OCI-LY1 (cell line): Measurements from ENCODE around the gene PRCD.

Source experiments
- H2AFZ ChIP-seq: fragments of 200-600 bp; sonication (generic), shearing (Covaris generic); 2 replicates; pipeline ENCODE4 v1.6.0; 2014; ENCODE audit warnings: antibody characterized with exemption, mild to moderate bottlenecking, low read length
- H3F3A ChIP-seq: fragments of 200-600 bp; sonication (generic), shearing (Covaris generic); 2 replicates; pipeline ENCODE4 v1.6.0; 2014; ENCODE audit warnings: mild to moderate bottlenecking, antibody characterized with exemption, low read length, moderate library complexity; ENCODE audit not compliant: insufficient read depth
- H3K27ac ChIP-seq: fragments of 200-600 bp; sonication (generic); 2 replicates; pipeline ENCODE4 v1.5.1; 2014; ENCODE audit warnings: low read length, mixed run types, mild to moderate bottlenecking, low read depth; ENCODE audit not compliant: poor library complexity, severe bottlenecking
- H3K27me3 ChIP-seq: fragments of 200-600 bp; sonication (generic); 2 replicates; pipeline ENCODE4 v1.6.0; 2014; ENCODE audit warnings: antibody characterized with exemption, mild to moderate bottlenecking, low read length, moderate library complexity; ENCODE audit not compliant: insufficient read depth
- H3K36me3 ChIP-seq: fragments of 200-600 bp; sonication (generic); 2 replicates; pipeline ENCODE4 v1.6.1; 2014; ENCODE audit warnings: mild to moderate bottlenecking, antibody characterized with exemption, low read length, moderate library complexity, mixed read lengths; ENCODE audit not compliant: insufficient read depth
- H3K4me1 ChIP-seq: fragments of 200-600 bp; sonication (generic); 2 replicates; pipeline ENCODE4 v1.5.1; 2014; ENCODE audit warnings: mild to moderate bottlenecking, low read length, moderate library complexity; ENCODE audit not compliant: insufficient read depth, severe bottlenecking
- H3K4me2 ChIP-seq: fragments of 200-600 bp; sonication (generic), shearing (Covaris generic); 2 replicates; pipeline ENCODE4 v1.6.1; 2014; ENCODE audit warnings: low read length
- H3K4me3 ChIP-seq: fragments of 200-600 bp; sonication (generic); 2 replicates; pipeline ENCODE4 v1.5.1; 2014; ENCODE audit warnings: low read length, low read depth, mild to moderate bottlenecking, mixed read lengths; ENCODE audit not compliant: poor library complexity, severe bottlenecking
- H3K79me2 ChIP-seq: fragments of 200-600 bp; shearing (Covaris generic); 2 replicates; pipeline ENCODE4 v1.6.1; 2016; ENCODE audit warnings: mixed run types, low read length, mixed read lengths; ENCODE audit not compliant: insufficient read depth
- H3K9ac ChIP-seq: fragments of 200-600 bp; sonication (generic), shearing (Covaris generic); 2 replicates; pipeline ENCODE4 v1.6.1; 2014; ENCODE audit warnings: mild to moderate bottlenecking, low read length, mixed read lengths
- H3K9me2 ChIP-seq: fragments of 200-600 bp; sonication (generic), shearing (Covaris generic); 2 replicates; pipeline ENCODE4 v1.6.1; 2014; ENCODE audit warnings: low read depth, mild to moderate bottlenecking, low read length, mixed read lengths
- H3K9me3 ChIP-seq: fragments of 200-600 bp; shearing (Covaris generic); 2 replicates; pipeline ENCODE4 v1.6.1; 2014; ENCODE audit warnings: low read length, mixed read lengths
- H4K20me1 ChIP-seq: fragments of 200-600 bp; sonication (generic), shearing (Covaris generic); 2 replicates; pipeline ENCODE4 v1.6.0; 2016; ENCODE audit warnings: mild to moderate bottlenecking, low read length; ENCODE audit not compliant: insufficient read depth
- EZH2 ChIP-seq: fragments of 200-600 bp; sonication (generic), shearing (Covaris generic); IDR thresholded peaks from 2 replicates; pipeline ENCODE4 v1.8.0; 2017; ENCODE audit warnings: borderline replicate concordance, mixed run types, mild to moderate bottlenecking, antibody characterized with exemption, low read length, moderate library complexity, mixed read lengths
- TF ChIP-seq, protein P1 (sequence below): fragments of 200-600 bp; sonication (generic), shearing (Covaris generic); IDR thresholded peaks from 2 replicates; pipeline ENCODE4 v1.5.1; 2017; ENCODE audit warnings: mild to moderate bottlenecking, antibody characterized with exemption, low read length, moderate library complexity, mixed read lengths

PRCD gene, protein sequence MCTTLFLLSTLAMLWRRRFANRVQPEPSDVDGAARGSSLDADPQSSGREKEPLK

DNA sequence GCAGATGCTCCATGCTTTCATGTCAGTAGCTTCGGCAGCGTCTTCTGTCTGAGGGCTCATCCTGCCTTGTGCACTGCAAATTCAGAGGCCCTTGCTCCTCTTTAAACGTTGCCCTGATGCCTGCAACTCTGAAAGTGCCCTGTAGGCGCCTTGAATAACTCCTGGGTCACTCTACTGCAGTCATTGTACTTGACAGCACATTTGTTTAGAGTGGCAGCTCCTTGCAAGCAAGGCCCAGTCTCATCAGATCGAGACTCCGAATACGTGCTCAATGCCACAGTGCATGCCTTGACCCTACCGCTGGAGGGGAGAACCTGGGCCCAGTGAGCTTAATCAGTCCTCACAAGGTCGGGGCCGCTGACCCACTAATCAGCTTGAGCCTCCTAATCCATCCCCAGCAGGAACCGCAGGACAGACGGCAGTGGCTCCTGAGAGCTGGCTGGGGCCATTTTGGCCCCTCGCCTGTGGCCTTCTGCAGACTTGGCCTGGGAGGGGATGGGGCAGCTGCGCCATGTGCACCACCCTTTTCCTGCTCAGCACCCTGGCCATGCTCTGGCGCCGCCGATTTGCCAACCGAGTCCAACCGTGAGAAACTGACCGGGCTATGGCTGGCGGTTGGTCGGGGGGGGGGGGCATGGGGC lies at the start of gene PRCD:
TSS of gene PRCD (plus strand) at position 414 of the 641 bp plus-strand sequence. CDS start at position 512, 98 bp downstream.
- no peak within 1 kb of the TSS for H3K4me2 ChIP-seq
- no peaks in the 10 kb centered on the region for H3F3A ChIP-seq
- H3K9me2 ChIP-seq, result no peaks in the 10 kb centered on the region
- peaks cover 5% of the 10 kb centered on the region for H3K27me3 ChIP-seq
- no peak within 1 kb of the TSS for H2AFZ ChIP-seq
- no peak within 1 kb of the TSS for H3K9ac ChIP-seq
- H3K27ac ChIP-seq, result no peak within 1 kb of the TSS
- H3K36me3 ChIP-seq, result no peaks in the 10 kb centered on the region
- no peaks in the 10 kb centered on the region for H3K4me1 ChIP-seq
- H4K20me1 ChIP-seq, result no peaks in the 10 kb centered on the region
- H3K79me2 ChIP-seq, result no peaks in the 10 kb centered on the region
- H3K4me3 ChIP-seq, result no peak within 1 kb of the TSS
- no peaks in the 10 kb centered on the region for H3K9me3 ChIP-seq
- TF ChIP-seq, protein P1, sequence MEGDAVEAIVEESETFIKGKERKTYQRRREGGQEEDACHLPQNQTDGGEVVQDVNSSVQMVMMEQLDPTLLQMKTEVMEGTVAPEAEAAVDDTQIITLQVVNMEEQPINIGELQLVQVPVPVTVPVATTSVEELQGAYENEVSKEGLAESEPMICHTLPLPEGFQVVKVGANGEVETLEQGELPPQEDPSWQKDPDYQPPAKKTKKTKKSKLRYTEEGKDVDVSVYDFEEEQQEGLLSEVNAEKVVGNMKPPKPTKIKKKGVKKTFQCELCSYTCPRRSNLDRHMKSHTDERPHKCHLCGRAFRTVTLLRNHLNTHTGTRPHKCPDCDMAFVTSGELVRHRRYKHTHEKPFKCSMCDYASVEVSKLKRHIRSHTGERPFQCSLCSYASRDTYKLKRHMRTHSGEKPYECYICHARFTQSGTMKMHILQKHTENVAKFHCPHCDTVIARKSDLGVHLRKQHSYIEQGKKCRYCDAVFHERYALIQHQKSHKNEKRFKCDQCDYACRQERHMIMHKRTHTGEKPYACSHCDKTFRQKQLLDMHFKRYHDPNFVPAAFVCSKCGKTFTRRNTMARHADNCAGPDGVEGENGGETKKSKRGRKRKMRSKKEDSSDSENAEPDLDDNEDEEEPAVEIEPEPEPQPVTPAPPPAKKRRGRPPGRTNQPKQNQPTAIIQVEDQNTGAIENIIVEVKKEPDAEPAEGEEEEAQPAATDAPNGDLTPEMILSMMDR, result no peak
- no peak for TF ChIP-seq EZH2

DNA sequence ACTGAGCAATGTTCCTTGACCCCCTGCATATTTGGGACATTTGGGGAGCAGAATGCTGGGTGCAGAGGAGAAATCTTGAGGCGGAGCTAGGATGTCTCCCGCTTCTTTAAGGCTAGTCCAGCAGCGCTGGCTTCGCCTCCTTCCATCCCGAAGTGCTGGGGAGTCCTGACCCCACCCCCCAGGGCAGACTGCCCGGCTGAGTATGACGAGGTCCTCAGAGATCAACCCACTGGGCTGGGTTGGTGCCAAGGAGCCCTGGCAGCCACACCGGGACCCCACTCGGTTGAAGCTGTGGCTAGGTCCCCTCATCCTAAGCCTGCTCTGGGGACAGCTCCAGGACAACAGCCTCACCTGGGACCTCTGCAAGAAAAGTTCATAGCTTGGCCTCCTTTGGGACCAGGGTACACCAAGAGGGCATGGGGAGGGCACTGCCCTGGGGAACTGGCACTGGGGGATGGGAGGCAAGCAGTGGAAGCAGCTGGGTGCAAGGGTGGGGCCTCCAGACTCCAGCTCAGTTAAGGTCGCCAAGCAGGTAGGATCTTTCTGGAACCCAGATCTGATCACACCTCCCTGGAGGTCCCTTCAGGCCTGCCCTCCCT lies 49.6 kb upstream of the PRCD start:
- Histone ChIP-seq H3K36me3 (no peaks in the 10 kb centered on the region), H3K27me3 (no peaks in the 10 kb centered on the region), H3K4me1 (peaks cover 45% of the 10 kb centered on the region), H2AFZ (no peak overlapping the region), H3K9me3 (no peaks in the 10 kb centered on the region), H3K9ac (no peak overlapping the region), H3F3A (no peaks in the 10 kb centered on the region), H3K4me2 (no peak overlapping the region), H3K4me3 (no peak overlapping the region), H3K79me2 (no peaks in the 10 kb centered on the region), H4K20me1 (no peaks in the 10 kb centered on the region), H3K9me2 (no peaks in the 10 kb centered on the region), H3K27ac (no peak overlapping the region)
- TF ChIP-seq EZH2, result no peak
- TF ChIP-seq, protein P1, result no peak

DNA sequence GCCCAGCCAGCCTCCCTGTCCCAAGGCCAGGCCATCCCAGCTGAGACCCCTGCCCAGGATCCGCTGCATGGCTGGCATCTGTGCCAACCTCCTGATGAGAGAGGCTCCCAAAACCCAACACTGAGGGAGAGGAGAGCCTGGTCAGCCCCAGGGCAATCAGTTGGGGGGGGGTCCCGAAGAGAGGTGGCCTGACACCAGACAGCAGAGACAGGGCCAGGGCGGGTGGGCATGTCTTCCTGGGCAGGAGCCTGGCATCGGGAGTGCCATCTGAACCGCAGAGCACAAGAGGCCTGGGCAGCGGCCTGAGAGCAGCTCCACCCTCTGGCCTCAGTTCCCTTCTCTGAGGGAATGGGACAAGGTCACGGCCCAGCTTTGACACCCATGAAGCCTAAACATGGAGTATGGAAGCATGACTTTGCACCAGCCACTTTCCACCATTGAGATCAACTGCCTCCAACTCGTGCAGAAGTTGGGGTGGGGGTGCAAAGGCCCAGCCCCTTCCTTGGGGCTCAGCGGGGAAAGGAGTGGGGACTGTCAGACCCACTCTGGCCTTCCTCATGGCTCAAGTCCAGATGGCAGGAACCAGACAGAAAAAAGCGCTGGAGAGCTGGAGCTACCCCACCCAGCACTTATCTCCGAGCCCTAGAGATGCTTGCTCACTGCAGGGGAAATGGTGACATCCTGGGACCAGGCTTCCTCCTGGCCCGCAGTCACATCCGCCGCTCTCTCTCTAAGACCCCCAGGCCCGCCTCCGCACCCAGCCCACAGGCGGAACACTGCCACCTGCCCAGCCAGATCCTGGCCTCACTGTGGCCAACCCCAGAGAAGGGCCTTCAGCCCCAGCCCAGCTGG lies 48.3 kb upstream of the PRCD start:
- H2AFZ ChIP-seq, result no peak overlapping the region
- H3K36me3 ChIP-seq, result no peaks in the 10 kb centered on the region
- peaks cover 38% of the 10 kb centered on the region for H3K4me1 ChIP-seq
- H3K27me3 ChIP-seq, result no peaks in the 10 kb centered on the region
- TF ChIP-seq, protein P1, result no peak
- no peak for TF ChIP-seq EZH2
- H3F3A ChIP-seq, result no peaks in the 10 kb centered on the region
- H3K79me2 ChIP-seq, result no peaks in the 10 kb centered on the region
- no peaks in the 10 kb centered on the region for H3K9me3 ChIP-seq
- H3K4me3 ChIP-seq, result no peak overlapping the region
- no peaks in the 10 kb centered on the region for H3K9me2 ChIP-seq
- H3K4me2 ChIP-seq, result no peak overlapping the region
- no peak overlapping the region for H3K9ac ChIP-seq
- H3K27ac ChIP-seq, result peak overlapping the region; percentile 42
- H4K20me1 ChIP-seq, result no peaks in the 10 kb centered on the region
